Ascending aorta (tissue), 2 donors: ENCODE results near the gene HLA-B. TPM values are rescaled to one million over a fixed set of nuclear protein-coding genes. Genes with fewer than 3 reads are reported as not detected.
A peak's percentile ranks its signal among the peaks of the same experiment; 100 is the strongest.

Experiments
- DNase-seq, 2 donors: peaks; one replicate each; pipeline ENCODE4 v3.0.0-alpha.2; 2019; ENCODE audit warnings: low spot score in 2 of 2
- H3K27ac ChIP-seq, 2 donors: fragments of 200-600 bp; sonication (generic); one replicate each; pipeline ENCODE4 v1.5.1; 2016 to 2017; ENCODE audit warnings: mild to moderate bottlenecking in 1 of 2
- H3K27me3 ChIP-seq: fragments of 200-600 bp; sonication (generic); one replicate; pipeline ENCODE4 v1.5.1; 2017
- H3K36me3 ChIP-seq, 2 donors: fragments of 200-600 bp; sonication (generic); one replicate each; pipeline ENCODE4 v1.5.1; 2016
- H3K4me1 ChIP-seq, 2 donors: fragments of 200-600 bp; sonication (generic); one replicate each; pipeline ENCODE4 v1.5.1; 2016 to 2017; ENCODE audit warnings: mild to moderate bottlenecking in 1 of 2
- H3K4me3 ChIP-seq, 2 donors: fragments of 200-600 bp; sonication (generic); one replicate each; pipeline ENCODE4 v1.5.1; 2016 to 2017; ENCODE audit warnings: mild to moderate bottlenecking in 1 of 2
- H3K9me3 ChIP-seq, 2 donors: fragments of 200-600 bp; sonication (generic); one replicate each; pipeline ENCODE4 v1.5.1; 2016
- intact Hi-C: fragments of 100-400 bp; cut with DNase I; formaldehyde crosslinking; loops from one replicate; pipeline ENCODE4 v1.15.1; 2023
- total RNA-seq: library from RNA; depleted of rRNA; stranded (reverse); fragments of >200 nt; gene quantifications from one replicate; pipeline ENCODE4 v1.1.0, GENCODE V29; 2016
- TF ChIP-seq, protein P1 (sequence below), 3 experiments: fragments of 200-600 bp in 2 of 3; fragments of 450-650 bp in 1 of 3; sonication (generic) in 2 of 3; IDR thresholded peaks; one replicate each; pipeline ENCODE4 v1.5.1; 2016 to 2019; ENCODE audit warnings: antibody characterized with exemption in 3 of 3, mild to moderate bottlenecking in 1 of 3, moderate library complexity in 1 of 3

The HLA-B gene
- total RNA-seq, 1 donor from 2014 or later = 1,833 TPM

DNA sequence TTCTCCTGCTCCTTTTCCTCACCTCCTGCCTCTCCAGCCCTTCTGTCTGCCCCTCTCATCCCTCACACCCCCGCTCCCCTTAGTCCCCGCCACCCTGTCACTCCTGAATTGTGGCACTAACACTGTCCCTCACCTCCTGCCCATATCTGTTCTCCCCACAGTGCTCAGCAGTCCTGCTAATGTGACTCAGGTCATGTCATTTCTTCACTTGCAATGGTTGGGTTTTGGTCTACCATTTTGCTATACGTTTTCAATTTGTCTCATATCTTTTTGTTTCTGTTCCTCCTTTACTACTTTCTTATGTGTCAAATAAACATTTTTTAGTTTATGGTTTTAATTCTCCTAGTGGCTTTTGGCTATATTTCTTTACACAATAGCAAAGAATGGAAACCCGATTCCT is 1.3 kb upstream of the HLA-B start:
- Histone ChIP-seq H3K27me3 (no peaks in the 10 kb centered on the region), H3K9me3 (no peaks in the 10 kb centered on the region), H3K36me3 (peaks cover 3% of the 10 kb centered on the region in 2 donors), H3K4me3 (no peak overlapping the region), H3K4me1 (peaks cover 0 to 5% of the 10 kb centered on the region in 2 donors), H3K27ac (no peak overlapping the region)
- no peak for DNase-seq
- TF ChIP-seq, protein P1, sequence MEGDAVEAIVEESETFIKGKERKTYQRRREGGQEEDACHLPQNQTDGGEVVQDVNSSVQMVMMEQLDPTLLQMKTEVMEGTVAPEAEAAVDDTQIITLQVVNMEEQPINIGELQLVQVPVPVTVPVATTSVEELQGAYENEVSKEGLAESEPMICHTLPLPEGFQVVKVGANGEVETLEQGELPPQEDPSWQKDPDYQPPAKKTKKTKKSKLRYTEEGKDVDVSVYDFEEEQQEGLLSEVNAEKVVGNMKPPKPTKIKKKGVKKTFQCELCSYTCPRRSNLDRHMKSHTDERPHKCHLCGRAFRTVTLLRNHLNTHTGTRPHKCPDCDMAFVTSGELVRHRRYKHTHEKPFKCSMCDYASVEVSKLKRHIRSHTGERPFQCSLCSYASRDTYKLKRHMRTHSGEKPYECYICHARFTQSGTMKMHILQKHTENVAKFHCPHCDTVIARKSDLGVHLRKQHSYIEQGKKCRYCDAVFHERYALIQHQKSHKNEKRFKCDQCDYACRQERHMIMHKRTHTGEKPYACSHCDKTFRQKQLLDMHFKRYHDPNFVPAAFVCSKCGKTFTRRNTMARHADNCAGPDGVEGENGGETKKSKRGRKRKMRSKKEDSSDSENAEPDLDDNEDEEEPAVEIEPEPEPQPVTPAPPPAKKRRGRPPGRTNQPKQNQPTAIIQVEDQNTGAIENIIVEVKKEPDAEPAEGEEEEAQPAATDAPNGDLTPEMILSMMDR (IDR thresholded peaks at IDR 0.05) = no peak
- intact Hi-C loops = no loop called here

DNA sequence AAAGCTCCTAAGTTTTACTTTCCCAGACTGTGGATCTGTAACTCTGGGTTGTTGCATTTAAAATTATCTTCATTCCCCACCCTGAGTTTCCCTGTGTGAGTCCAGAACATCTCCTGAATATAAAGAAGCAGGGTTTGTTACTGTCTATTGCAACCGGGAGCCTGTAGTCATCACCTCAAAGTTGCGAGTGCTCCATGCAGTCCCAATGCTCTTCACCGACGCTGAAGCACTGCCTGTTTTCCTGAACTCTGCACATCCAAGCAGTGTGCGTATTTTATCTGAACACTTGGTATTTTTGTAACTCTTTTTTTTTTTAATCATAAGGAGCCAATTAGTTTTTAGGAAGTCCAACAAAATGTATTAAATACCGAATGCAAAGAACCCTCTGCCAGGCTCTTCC is 907 bp upstream of the HLA-B start:
- no peaks in the 10 kb centered on the region for H3K9me3 ChIP-seq
- H3K4me1 ChIP-seq = peaks cover 0 to 5% of the 10 kb centered on the region in 2 donors
- no peak for DNase-seq
- TF ChIP-seq, protein P1 (IDR thresholded peaks at IDR 0.05) = no peak
- intact Hi-C loops = loop anchor here (2.0 kb wide), 2 partner anchors 85 to 161 kb away; partner anchors contain the start of gene HLA-C
- no peaks in the 10 kb centered on the region for H3K27me3 ChIP-seq
- H3K27ac ChIP-seq = no peak overlapping the region
- H3K4me3 ChIP-seq = peak overlapping the region in 1 of 2 donors; percentile 61
- H3K36me3 ChIP-seq = peaks cover 3% of the 10 kb centered on the region in 2 donors

DNA sequence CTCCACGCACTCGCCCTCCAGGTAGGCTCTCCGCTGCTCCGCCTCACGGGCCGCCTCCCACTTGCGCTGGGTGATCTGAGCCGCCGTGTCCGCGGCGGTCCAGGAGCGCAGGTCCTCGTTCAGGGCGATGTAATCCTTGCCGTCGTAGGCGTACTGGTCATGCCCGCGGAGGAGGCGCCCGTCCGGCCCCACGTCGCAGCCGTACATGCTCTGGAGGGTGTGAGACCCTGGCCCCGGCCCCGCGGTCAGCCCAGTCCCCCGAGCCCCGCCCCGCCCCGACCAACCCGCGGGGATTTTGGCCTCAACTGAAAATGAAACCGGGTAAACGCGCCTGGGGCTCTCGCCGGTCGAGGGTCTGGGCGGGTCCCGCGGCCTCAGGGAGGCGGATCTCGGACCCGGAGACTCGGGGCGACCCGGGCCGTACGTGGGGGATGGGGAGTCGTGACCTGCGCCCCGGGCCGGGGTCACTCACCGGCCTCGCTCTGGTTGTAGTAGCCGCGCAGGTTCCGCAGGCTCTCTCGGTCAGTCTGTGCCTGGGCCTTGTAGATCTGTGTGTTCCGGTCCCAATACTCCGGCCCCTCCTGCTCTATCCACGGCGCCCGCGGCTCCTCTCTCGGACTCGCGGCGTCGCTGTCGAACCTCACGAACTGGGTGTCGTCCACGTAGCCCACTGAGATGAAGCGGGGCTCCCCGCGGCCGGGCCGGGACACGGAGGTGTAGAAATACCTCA is 598 bp downstream of the HLA-B start:
- Histone ChIP-seq H3K27ac (peak overlapping the region; percentile 76 to 84), H3K9me3 (no peaks in the 10 kb centered on the region), H3K4me3 (peak overlapping the region; percentile 61 to 91), H3K4me1 (peaks cover 0 to 5% of the 10 kb centered on the region in 2 donors), H3K36me3 (peaks cover 3% of the 10 kb centered on the region in 2 donors), H3K27me3 (no peaks in the 10 kb centered on the region)
- intact Hi-C loops = loop anchor here (2.0 kb wide), 2 partner anchors 84 to 160 kb away; partner anchors contain the start of gene HLA-C
- TF ChIP-seq, protein P1 (IDR thresholded peaks at IDR 0.05) = no peak
- no peak for DNase-seq

DNA sequence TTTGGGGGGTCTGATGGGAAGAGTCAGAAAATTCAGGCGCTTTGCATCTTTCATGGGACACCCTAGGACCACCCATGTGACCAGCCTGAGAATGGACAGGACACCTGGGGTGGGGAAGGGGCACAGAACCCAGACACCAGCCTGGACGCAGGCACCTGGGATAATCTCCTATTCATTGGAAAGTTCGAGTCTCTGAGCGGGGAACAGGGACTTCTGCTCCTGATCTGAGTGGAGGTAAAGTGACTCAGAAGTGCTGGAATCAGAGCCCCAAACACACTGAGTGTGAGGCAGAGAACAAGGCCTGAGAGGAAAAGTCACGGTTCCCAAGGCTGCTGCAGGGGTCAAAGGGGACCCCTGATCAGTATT is 1.4 kb downstream of the HLA-B start:
- H3K27me3 ChIP-seq = no peaks in the 10 kb centered on the region
- no peaks in the 10 kb centered on the region for H3K9me3 ChIP-seq
- H3K27ac ChIP-seq = no peak overlapping the region
- DNase-seq = no peak
- TF ChIP-seq, protein P1 (IDR thresholded peaks at IDR 0.05) = no peak
- H3K4me3 ChIP-seq = peak overlapping the region; percentile 61 to 91
- intact Hi-C loops = no loop called here
- H3K4me1 ChIP-seq = peaks cover 0 to 5% of the 10 kb centered on the region in 2 donors
- peaks cover 3% of the 10 kb centered on the region in 2 donors for H3K36me3 ChIP-seq

DNA sequence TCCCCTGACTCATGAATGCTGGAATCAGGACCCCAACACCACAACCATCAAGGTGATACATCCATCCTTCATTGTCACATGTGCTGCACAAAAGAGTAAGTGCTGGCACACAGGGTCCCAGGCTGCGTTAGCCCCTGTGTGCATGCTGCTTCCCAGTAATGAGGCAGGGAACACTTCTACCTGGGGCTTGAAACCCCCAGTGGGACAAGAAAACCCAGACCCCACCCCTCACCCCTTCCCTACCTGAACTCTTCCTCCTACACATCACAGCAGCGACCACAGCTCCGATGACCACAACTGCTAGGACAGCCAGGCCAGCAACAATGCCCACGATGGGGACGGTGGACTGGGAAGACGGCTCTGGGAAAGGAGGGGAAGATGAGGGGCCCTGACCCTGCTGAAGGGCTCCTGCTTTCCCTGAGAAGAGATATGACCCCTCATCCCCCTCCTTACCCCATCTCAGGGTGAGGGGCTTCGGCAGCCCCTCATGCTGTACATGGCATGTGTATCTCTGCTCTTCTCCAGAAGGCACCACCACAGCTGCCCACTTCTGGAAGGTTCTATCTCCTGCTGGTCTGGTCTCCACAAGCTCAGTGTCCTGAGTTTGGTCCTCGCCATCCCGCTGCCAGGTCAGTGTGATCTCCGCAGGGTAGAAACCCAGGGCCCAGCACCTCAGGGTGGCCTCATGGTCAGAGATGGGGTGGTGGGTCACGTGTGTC is 2.0 kb downstream of the HLA-B start:
- TF ChIP-seq, protein P1 (IDR thresholded peaks at IDR 0.05) = no peak

More for the DNA sequence above, 2.0 kb downstream of the HLA-B start:
- DNase-seq = no peak
- no peaks in the 10 kb centered on the region for H3K9me3 ChIP-seq
- intact Hi-C loops = no loop called here
- H3K27ac ChIP-seq = no peak overlapping the region
- peaks cover 3% of the 10 kb centered on the region in 2 donors for H3K36me3 ChIP-seq
- peak overlapping the region; percentile 10 to 91 for H3K4me3 ChIP-seq
- H3K4me1 ChIP-seq = peaks cover 0 to 5% of the 10 kb centered on the region in 2 donors
- H3K27me3 ChIP-seq = no peaks in the 10 kb centered on the region
